Endothelial cell of umbilical vein (primary cell): Measurements from ENCODE around the gene ARHGAP10. TPM values are rescaled to one million over a fixed set of nuclear protein-coding genes. Genes with fewer than 3 reads are reported as not detected.

Source experiments
- BruUV-seq: library from RNA; stranded (reverse); fragments of 400-500 nt; replicated peaks from 2 replicates; lab custom pipeline; 2021; lab: Mats Ljungman, UMichigan
- CTCF ChIA-PET: fragments of 300-600, 350-600 bp; sonication (Branson Sonifier 250); formaldehyde crosslinking; loops from one replicate; lab custom pipeline; 2021; ENCODE audit warnings: antibody characterized with exemption, inconsistent platforms; lab: Charles Lee
- POLR2A ChIA-PET: fragments of 300-600, 350-600 bp; sonication (Branson Sonifier 250); formaldehyde crosslinking; loops from one replicate; lab custom pipeline; 2021; ENCODE audit warnings: antibody characterized with exemption, inconsistent platforms; lab: Charles Lee
- DNase-seq: peaks from one replicate; pipeline ENCODE4 v3.0.0-alpha.2; 2011; ENCODE audit warnings: low read depth, low spot score
- FAIRE-seq: peaks from 2 replicates; lab custom pipeline; 2011; peaks lifted over from hg19 to GRCh38; lab: Jason Lieb, UNC
- H2AFZ ChIP-seq: 2 replicates; pipeline ENCODE4 v1.6.0; 2012; ENCODE audit warnings: low read depth, low read length, control low read depth, inconsistent platforms
- H3K27ac ChIP-seq: 2 replicates; pipeline ENCODE4 v1.5.1; 2011; ENCODE audit warnings: low read depth, mild to moderate bottlenecking, control low read depth, low read length, moderate library complexity; ENCODE audit not compliant: insufficient read depth
- H3K27me3 ChIP-seq, 2 experiments: 2 replicates each; pipeline versions ENCODE4 v1.6.0 to v1.6.1; 2011; ENCODE audit warnings: low read length in 2 of 2, mixed read lengths in 1 of 2; ENCODE audit not compliant: control insufficient read depth in 2 of 2, insufficient read depth in 2 of 2
- H3K36me3 ChIP-seq, 2 experiments: 2 replicates in 1 of 2; 3 replicates in 1 of 2; pipeline ENCODE4 v1.5.1; 2011; ENCODE audit warnings: low read length in 2 of 2, mild to moderate bottlenecking in 1 of 2, moderate library complexity in 1 of 2; ENCODE audit not compliant: control insufficient read depth in 2 of 2, insufficient read depth in 2 of 2; ENCODE audit errors: extremely low read depth in 1 of 2
- H3K4me1 ChIP-seq: 3 replicates; pipeline ENCODE4 v1.5.1; 2011; ENCODE audit warnings: mild to moderate bottlenecking, low read length; ENCODE audit not compliant: control insufficient read depth, insufficient read depth; ENCODE audit errors: extremely low read depth
- H3K4me2 ChIP-seq: 2 replicates; pipeline ENCODE4 v1.6.1; 2011; ENCODE audit warnings: low read length, control low read depth, mixed read lengths; ENCODE audit not compliant: insufficient read depth
- H3K4me3 ChIP-seq, 3 experiments: fragments of 200-600 bp in 1 of 3; sonication (generic), shearing (Covaris generic) in 1 of 3; replicated peaks in 1 of 3; 2 replicates each; pipeline ENCODE4 v1.5.1; 2011 to 2016; ENCODE audit warnings: control low read depth in 3 of 3, low read length in 3 of 3, mild to moderate bottlenecking in 2 of 3, inconsistent platforms in 1 of 3, low read depth in 1 of 3, moderate library complexity in 1 of 3; ENCODE audit not compliant: insufficient read depth in 1 of 3
- H3K79me2 ChIP-seq: 2 replicates; pipeline ENCODE4 v1.6.0; 2012; ENCODE audit warnings: low read length, inconsistent platforms; ENCODE audit not compliant: control insufficient read depth, insufficient read depth
- H3K9ac ChIP-seq: replicated peaks from 2 replicates; pipeline ENCODE3; 2011; ENCODE audit warnings: low read length, control low read depth; ENCODE audit not compliant: insufficient read depth; ENCODE audit errors: extremely low read depth
- H3K9me1 ChIP-seq: replicated peaks from 3 replicates; pipeline ENCODE4 v1.6.0; 2011; ENCODE audit warnings: mild to moderate bottlenecking, low read length; ENCODE audit not compliant: control insufficient read depth, insufficient read depth; ENCODE audit errors: extremely low read depth
- H3K9me3 ChIP-seq: replicated peaks from 2 replicates; pipeline ENCODE4 v1.5.1; 2012; ENCODE audit warnings: low read length, inconsistent platforms; ENCODE audit not compliant: control insufficient read depth, insufficient read depth
- H4K20me1 ChIP-seq: replicated peaks from 2 replicates; pipeline ENCODE3; 2011; ENCODE audit warnings: mild to moderate bottlenecking, low read length; ENCODE audit not compliant: control insufficient read depth, insufficient read depth; ENCODE audit errors: extremely low read depth
- EZH2 ChIP-seq: IDR thresholded peaks from 2 replicates; pipeline ENCODE4 v1.6.1; 2012; ENCODE audit warnings: borderline replicate concordance, low read depth, mild to moderate bottlenecking, moderate library complexity, low read length, inconsistent platforms; ENCODE audit not compliant: severe bottlenecking
- FOS ChIP-seq: IDR thresholded peaks from 2 replicates; pipeline ENCODE4 v1.6.1; 2011; ENCODE audit warnings: mild to moderate bottlenecking, low read length, moderate library complexity, borderline replicate concordance; ENCODE audit not compliant: insufficient read depth
- GATA2 ChIP-seq: IDR thresholded peaks from 2 replicates; pipeline ENCODE4 v1.7.0; 2011; ENCODE audit warnings: low read depth, mild to moderate bottlenecking, moderate library complexity, mixed read lengths, low read length; ENCODE audit not compliant: insufficient read length, insufficient read depth
- JUN ChIP-seq: IDR thresholded peaks from 2 replicates; pipeline ENCODE4 v1.6.1; 2011; ENCODE audit warnings: borderline replicate concordance, low read depth; ENCODE audit not compliant: insufficient read length, insufficient read depth
- MYC ChIP-seq: IDR thresholded peaks from one replicate; pipeline ENCODE4 v1.6.1; 2011; ENCODE audit warnings: mild to moderate bottlenecking, low read depth, low read length
- POLR2A ChIP-seq: IDR thresholded peaks from 2 replicates; pipeline ENCODE4 v1.6.1; 2012; ENCODE audit warnings: low read depth, mild to moderate bottlenecking, control low read depth, low read length
- POLR2AphosphoS5 ChIP-seq: IDR thresholded peaks from 2 replicates; pipeline ENCODE4 v1.6.1; 2012; ENCODE audit warnings: low read depth, mild to moderate bottlenecking, control low read depth, low read length, moderate library complexity; ENCODE audit not compliant: insufficient read depth
- dilution Hi-C: fragments of 300-500 bp; cut with MboI; formaldehyde crosslinking; loops from one replicate; pipeline ENCODE4 v1.15.0; 2019; ENCODE audit warnings: low sequenced_read_pairs; ENCODE audit not compliant: extremely low pct_ligation_motif_present
- intact Hi-C: fragments of 100-400 bp; cut with micrococcal nuclease; formaldehyde crosslinking; loops from one replicate; pipeline ENCODE4 v1.10.0; 2022
- polyA plus RNA-seq, 4 experiments: library from polyadenylated mRNA; depleted of rRNA in 3 of 4; stranded (reverse) in 3 of 4; unstranded in 1 of 4; fragments of >200 nt; gene quantifications; 2 replicates each; pipeline versions ENCODE4 v1.2.1 to v1.2.3, GENCODE V29; 2011 to 2012; ENCODE audit warnings: missing spikeins in 1 of 4
- total RNA-seq: library from RNA; stranded (reverse); gene quantifications from 2 replicates; pipeline ENCODE4 v1.2.3, GENCODE V29; 2021
- TF ChIP-seq, protein P1 (sequence below), 2 donors: IDR thresholded peaks; 1 replicate in 1 of 2; 2 replicates in 1 of 2; pipeline ENCODE4 v1.5.1; 2011; ENCODE audit warnings: low read length in 2 of 2, mild to moderate bottlenecking in 2 of 2, moderate library complexity in 2 of 2, control low read depth in 1 of 2, inconsistent platforms in 1 of 2, low read depth in 1 of 2; ENCODE audit not compliant: insufficient read depth in 1 of 2; ENCODE audit errors: extremely low read depth in 1 of 2
- TF ChIP-seq, protein P2 (sequence below): IDR thresholded peaks from 2 replicates; pipeline ENCODE4 v1.6.1; 2011; ENCODE audit not compliant: insufficient read depth, insufficient read length

ARHGAP10 gene
- total and polyA plus RNA-seq, 2 donors (not counting 3 experiments of a cell fraction or from before 2014, with no cell fraction given), result 20.4 to 36.7 TPM

DNA sequence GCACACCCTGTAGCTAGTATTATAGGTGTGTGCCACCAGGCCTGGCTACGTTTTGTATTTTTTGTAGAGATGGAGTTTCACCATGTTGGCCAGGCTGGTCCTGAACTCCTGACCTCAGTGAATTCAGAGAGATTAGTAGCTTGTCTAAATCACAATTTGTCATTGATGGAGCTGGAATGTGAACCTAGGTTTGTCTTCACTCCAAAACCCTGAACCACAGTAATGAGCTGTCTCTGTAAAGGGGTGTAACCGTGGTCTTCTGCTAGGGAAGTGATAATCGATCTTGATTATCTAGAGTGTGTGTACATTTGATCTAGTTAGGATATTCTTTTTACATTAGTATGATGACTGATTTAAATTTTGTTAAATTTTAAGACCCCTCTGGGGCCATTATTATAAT lies 8.3 kb downstream of the ARHGAP10 start:
- no peak overlapping the region for H3K4me2 ChIP-seq
- H3K9me1 ChIP-seq, result no peaks in the 10 kb centered on the region
- no peaks in the 10 kb centered on the region for H3K27me3 ChIP-seq
- H4K20me1 ChIP-seq, result no peaks in the 10 kb centered on the region
- H3K4me1 ChIP-seq, result peaks cover 17% of the 10 kb centered on the region
- DNase-seq (no peak), FAIRE-seq (no peak)
- intact Hi-C loops, result no loop called here
- POLR2A ChIA-PET, result no interaction called here
- peaks cover 76% of the 10 kb centered on the region for H3K79me2 ChIP-seq
- H3K9me3 ChIP-seq, result no peaks in the 10 kb centered on the region
- no TSS peak for BruUV-seq
- no peak overlapping the region for H3K9ac ChIP-seq
- CTCF ChIA-PET, result interaction anchor here (1.2 to 5.8 kb wide), 3 partner anchors 11 to 127 kb away, joined by 3 to 27 read pairs (median 4); no protein-coding TSS in a partner anchor
- no peak overlapping the region for H3K27ac ChIP-seq
- H2AFZ ChIP-seq, result no peak overlapping the region
- dilution Hi-C loops, result no loop called here
- no peaks in the 10 kb centered on the region for H3K36me3 ChIP-seq
- no peak overlapping the region for H3K4me3 ChIP-seq
- TF ChIP-seq POLR2AphosphoS5, result no peak
- TF ChIP-seq MYC, result no peak
- TF ChIP-seq JUN, result no peak
- TF ChIP-seq, protein P1, sequence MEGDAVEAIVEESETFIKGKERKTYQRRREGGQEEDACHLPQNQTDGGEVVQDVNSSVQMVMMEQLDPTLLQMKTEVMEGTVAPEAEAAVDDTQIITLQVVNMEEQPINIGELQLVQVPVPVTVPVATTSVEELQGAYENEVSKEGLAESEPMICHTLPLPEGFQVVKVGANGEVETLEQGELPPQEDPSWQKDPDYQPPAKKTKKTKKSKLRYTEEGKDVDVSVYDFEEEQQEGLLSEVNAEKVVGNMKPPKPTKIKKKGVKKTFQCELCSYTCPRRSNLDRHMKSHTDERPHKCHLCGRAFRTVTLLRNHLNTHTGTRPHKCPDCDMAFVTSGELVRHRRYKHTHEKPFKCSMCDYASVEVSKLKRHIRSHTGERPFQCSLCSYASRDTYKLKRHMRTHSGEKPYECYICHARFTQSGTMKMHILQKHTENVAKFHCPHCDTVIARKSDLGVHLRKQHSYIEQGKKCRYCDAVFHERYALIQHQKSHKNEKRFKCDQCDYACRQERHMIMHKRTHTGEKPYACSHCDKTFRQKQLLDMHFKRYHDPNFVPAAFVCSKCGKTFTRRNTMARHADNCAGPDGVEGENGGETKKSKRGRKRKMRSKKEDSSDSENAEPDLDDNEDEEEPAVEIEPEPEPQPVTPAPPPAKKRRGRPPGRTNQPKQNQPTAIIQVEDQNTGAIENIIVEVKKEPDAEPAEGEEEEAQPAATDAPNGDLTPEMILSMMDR (IDR thresholded peaks at IDR 0.05; ENCODE audit: extremely low read depth in 1 of 2, insufficient read depth in 1 of 2, low read depth in 1 of 2, low read length in 2 of 2), result no peak
- no peak for TF ChIP-seq GATA2
- TF ChIP-seq FOS, result no peak
- no peak for TF ChIP-seq EZH2
- TF ChIP-seq, protein P2, sequence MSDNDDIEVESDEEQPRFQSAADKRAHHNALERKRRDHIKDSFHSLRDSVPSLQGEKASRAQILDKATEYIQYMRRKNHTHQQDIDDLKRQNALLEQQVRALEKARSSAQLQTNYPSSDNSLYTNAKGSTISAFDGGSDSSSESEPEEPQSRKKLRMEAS, result no peak
- no peak for TF ChIP-seq POLR2A
